Measurements from ENCODE around the gene MRTFB. TPM values are rescaled to one million over a fixed set of nuclear protein-coding genes. Genes with fewer than 3 reads are reported as not detected.
A peak's percentile ranks its signal among the peaks of the same experiment; 100 is the strongest.

Gene MRTFB
- total RNA-seq, 3 donors from 2014 or later (not counting 1 experiment from before 2014, with no cell fraction given): 12.8 to 22.8 (median 19.6) TPM

GRCh38 chr16:14203166-14203565 lies 132.0 kb downstream of the MRTFB start:
- no peak overlapping the region for H3K4me3 ChIP-seq (ENCODE audit: low read length)
- no peaks in the 10 kb centered on the region for H3K27me3 ChIP-seq (ENCODE audit: control insufficient read depth, insufficient read depth, low read length)
- H3K4me1 Mint-ChIP-seq: peaks cover 15 to 28% of the 10 kb centered on the region in 2 donors
- H3K36me3 Mint-ChIP-seq: no peaks in the 10 kb centered on the region
- no peaks in the 10 kb centered on the region for H3K27me3 Mint-ChIP-seq (ENCODE audit: low read depth in 2 of 2)
- ATAC-seq (no peak), DNase-seq (no peak)
- no peaks in the 10 kb centered on the region for H3K9me3 Mint-ChIP-seq
- H3K36me3 ChIP-seq (ENCODE audit: control insufficient read depth, insufficient read depth, low read length): no peaks in the 10 kb centered on the region
- peak; percentile 6 for TF ChIP-seq CTCF (IDR thresholded peaks at IDR 0.05)
- H3K4me3 Mint-ChIP-seq: no peak overlapping the region
- intact Hi-C loops (cut with micrococcal nuclease): no loop called here
- H3K4me1 ChIP-seq (ENCODE audit: control insufficient read depth, insufficient read depth, low read length): no peaks in the 10 kb centered on the region
- no peaks in the 10 kb centered on the region for H3K9me3 ChIP-seq (ENCODE audit: control insufficient read depth, insufficient read depth, low read length)
- 100% methylated on average over 2 of the region's 2 CpGs for WGBS (ENCODE audit: insufficient coverage)
- H3K27ac Mint-ChIP-seq: no peak overlapping the region
- no peak overlapping the region for H3K27ac ChIP-seq (ENCODE audit: low read length)

- no peak for DNase-seq
- H3K9me3 ChIP-seq (ENCODE audit: control insufficient read depth, insufficient read depth, low read length): no peaks in the 10 kb centered on the region
These were observed 134.5 kb downstream of the MRTFB start for GRCh38 chr16:14205666-14206065.

GRCh38 chr16:14211856-14212543 lies 140.9 kb downstream of the MRTFB start:
- no peak overlapping the region for H3K27ac ChIP-seq (ENCODE audit: low read length)
- Mint-ChIP-seq H3K27me3 (ENCODE audit: low read depth in 2 of 2) (no peaks in the 10 kb centered on the region), H3K4me3 (no peak overlapping the region), H3K27ac (no peak overlapping the region), H3K4me1 (no peaks in the 10 kb centered on the region), H3K9me3 (no peaks in the 10 kb centered on the region), H3K36me3 (no peaks in the 10 kb centered on the region)
- intact Hi-C loops (cut with micrococcal nuclease): no loop called here
- H3K4me1 ChIP-seq (ENCODE audit: control insufficient read depth, insufficient read depth, low read length): no peaks in the 10 kb centered on the region
- no peaks in the 10 kb centered on the region for H3K27me3 ChIP-seq (ENCODE audit: control insufficient read depth, insufficient read depth, low read length)
- H3K9me3 ChIP-seq (ENCODE audit: control insufficient read depth, insufficient read depth, low read length): no peaks in the 10 kb centered on the region
- no peak for TF ChIP-seq CTCF (IDR thresholded peaks at IDR 0.05)
- H3K4me3 ChIP-seq (ENCODE audit: low read length): no peak overlapping the region
- ATAC-seq (no peak), DNase-seq (no peak)
- WGBS (ENCODE audit: insufficient coverage): 100% methylated on average over 5 of the region's 6 CpGs
- peaks cover 2% of the 10 kb centered on the region for H3K36me3 ChIP-seq (ENCODE audit: control insufficient read depth, insufficient read depth, low read length)

More at GRCh38 chr16:14205666-14206065, 134.5 kb downstream of the MRTFB start:
- 86% methylated on average over 3 of the region's 3 CpGs for WGBS (ENCODE audit: insufficient coverage)
- Mint-ChIP-seq H3K9me3 (no peaks in the 10 kb centered on the region), H3K4me3 (no peak overlapping the region), H3K4me1 (peaks cover 8 to 9% of the 10 kb centered on the region in 2 donors), H3K27ac (no peak overlapping the region), H3K27me3 (ENCODE audit: low read depth in 2 of 2) (no peaks in the 10 kb centered on the region), H3K36me3 (no peaks in the 10 kb centered on the region)
- no peak for ATAC-seq
- Histone ChIP-seq H3K36me3 (ENCODE audit: control insufficient read depth, insufficient read depth, low read length) (no peaks in the 10 kb centered on the region), H3K4me3 (ENCODE audit: low read length) (no peak overlapping the region), H3K27me3 (ENCODE audit: control insufficient read depth, insufficient read depth, low read length) (no peaks in the 10 kb centered on the region), H3K27ac (ENCODE audit: low read length) (no peak overlapping the region), H3K4me1 (ENCODE audit: control insufficient read depth, insufficient read depth, low read length) (no peaks in the 10 kb centered on the region)
- no peak for TF ChIP-seq CTCF (IDR thresholded peaks at IDR 0.05)
- intact Hi-C loops (cut with micrococcal nuclease): no loop called here

- ATAC-seq (no peak), DNase-seq (no peak)
- intact Hi-C loops (cut with micrococcal nuclease): no loop called here
- H3K27ac ChIP-seq (ENCODE audit: low read length): no peak overlapping the region
- peaks cover 7% of the 10 kb centered on the region for H3K36me3 ChIP-seq (ENCODE audit: control insufficient read depth, insufficient read depth, low read length)
- H3K4me3 ChIP-seq (ENCODE audit: low read length): no peak overlapping the region
- Mint-ChIP-seq H3K27me3 (ENCODE audit: low read depth in 2 of 2) (no peaks in the 10 kb centered on the region), H3K4me3 (no peak overlapping the region), H3K27ac (no peak overlapping the region), H3K9me3 (no peaks in the 10 kb centered on the region), H3K4me1 (no peaks in the 10 kb centered on the region), H3K36me3 (no peaks in the 10 kb centered on the region)
- 96% methylated on average over 3 of the region's 3 CpGs for WGBS (ENCODE audit: insufficient coverage)
- H3K27me3 ChIP-seq (ENCODE audit: control insufficient read depth, insufficient read depth, low read length): no peaks in the 10 kb centered on the region
- no peak for TF ChIP-seq CTCF (IDR thresholded peaks at IDR 0.05)
- no peaks in the 10 kb centered on the region for H3K9me3 ChIP-seq (ENCODE audit: control insufficient read depth, insufficient read depth, low read length)
- H3K4me1 ChIP-seq (ENCODE audit: control insufficient read depth, insufficient read depth, low read length): no peaks in the 10 kb centered on the region
These were observed 144.8 kb downstream of the MRTFB start for GRCh38 chr16:14215941-14216340.

Data from natural killer cell (primary cell).